Prostate gland (tissue), 2 donors: ENCODE measurements around the gene MYO9B.

Experiments
- CTCF ChIP-seq, 4 experiments: fragments of 200-600 bp in 2 of 4; fragments of 450-650 bp in 2 of 4; sonication (generic) in 2 of 4; IDR thresholded peaks; 1 replicate in 3 of 4; 2 replicates in 1 of 4; pipeline ENCODE4 v1.5.1; 2016 to 2019; ENCODE audit warnings: antibody characterized with exemption in 4 of 4, mild to moderate bottlenecking in 2 of 4, moderate library complexity in 2 of 4
- POLR2A ChIP-seq: fragments of 450-650 bp; IDR thresholded peaks from one replicate; pipeline ENCODE4 v1.6.1; 2016; ENCODE audit warnings: antibody characterized with exemption, mild to moderate bottlenecking
- POLR2AphosphoS5 ChIP-seq: sonication (generic); formaldehyde crosslinking; IDR thresholded peaks from one replicate; pipeline ENCODE4 v1.6.1; 2017; ENCODE audit warnings: antibody characterized with exemption

DNA sequence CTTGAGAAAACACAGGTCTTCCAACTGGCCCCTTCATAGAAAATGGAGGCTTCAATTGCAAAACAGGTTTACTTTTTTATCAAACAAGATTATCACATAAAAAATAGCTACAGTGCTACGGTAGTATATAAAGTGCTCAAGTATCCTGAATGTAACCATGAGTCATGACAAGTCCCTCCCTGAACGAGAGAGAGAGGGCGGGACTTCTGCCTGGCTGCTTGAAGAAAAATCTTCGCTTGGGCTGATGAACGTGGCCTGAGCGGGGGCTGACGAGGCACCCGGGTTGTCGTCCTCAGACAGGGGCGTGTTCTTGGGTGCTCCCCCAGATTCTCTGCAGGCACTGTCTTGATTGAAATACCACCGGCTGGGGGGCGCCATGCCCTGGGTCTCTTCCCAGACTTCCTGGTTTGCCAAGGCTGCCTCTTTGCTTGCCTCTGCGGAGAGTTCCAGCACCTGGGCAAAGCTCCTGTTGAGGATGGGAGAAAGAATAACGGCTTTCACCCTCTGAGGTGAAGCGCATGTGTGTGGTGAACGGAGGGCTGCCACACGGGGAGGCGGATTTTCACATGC lies 25.8 kb upstream of the MYO9B start:
- no peak for TF ChIP-seq CTCF (IDR thresholded peaks at IDR 0.05)
- TF ChIP-seq POLR2A, result no peak
- peak; percentile 74 for TF ChIP-seq POLR2AphosphoS5
